Measurements from ENCODE around the gene RBPJL. TPM values are rescaled to one million over a fixed set of nuclear protein-coding genes. Genes with fewer than 3 reads are reported as not detected.

The RBPJL gene
- total RNA-seq, 1 donor from 2014 or later, result not detected

GRCh38 chr20:45337367-45338120 lies 30.9 kb downstream of the RBPJL start:
- DNase-seq (peak; percentile 70), ATAC-seq (ENCODE audit: poor library complexity) (peak; percentile 38)
- intact Hi-C loops (cut with DNase I), result no loop called here

GRCh38 chr20:45338121-45339030 lies 31.7 kb downstream of the RBPJL start:
- ATAC-seq (ENCODE audit: poor library complexity) (no peak), DNase-seq (no peak)
- intact Hi-C loops (cut with DNase I), result no loop called here

- intact Hi-C loops (cut with DNase I), result no loop called here
- no peak for DNase-seq
- ATAC-seq (ENCODE audit: poor library complexity), result no peak
Observed at GRCh38 chr20:45339084-45339483, 32.4 kb downstream of the RBPJL start.

- no peak for DNase-seq
- intact Hi-C loops (cut with DNase I), result loop anchor here (2.0 kb wide), 1 partner anchor 19 kb away; no protein-coding TSS in a partner anchor
- no peak for ATAC-seq (ENCODE audit: poor library complexity)
Observed at GRCh38 chr20:45339799-45340198, 33.2 kb downstream of the RBPJL start.

GRCh38 chr20:45340236-45340847 lies 33.7 kb downstream of the RBPJL start:
- peak; percentile 51 for DNase-seq
- intact Hi-C loops (cut with DNase I), result loop anchor here (2.0 kb wide), 1 partner anchor 18 kb away; no protein-coding TSS in a partner anchor
- peak; percentile 45 for ATAC-seq (ENCODE audit: poor library complexity)

GRCh38 chr20:45340951-45341350 lies 34.3 kb downstream of the RBPJL start:
- DNase-seq, result no peak
- ATAC-seq (ENCODE audit: poor library complexity), result no peak
- intact Hi-C loops (cut with DNase I), result loop anchor here (2.0 kb wide), 1 partner anchor 18 kb away; no protein-coding TSS in a partner anchor

- ATAC-seq (ENCODE audit: poor library complexity), result peak; percentile 3
- no peak for DNase-seq
- intact Hi-C loops (cut with DNase I), result loop anchor here (2.0 kb wide), 1 partner anchor 17 kb away; no protein-coding TSS in a partner anchor
Observed at GRCh38 chr20:45341579-45341938, 34.9 kb downstream of the RBPJL start.

- peak; percentile 68 for ATAC-seq (ENCODE audit: poor library complexity)
- DNase-seq, result peak; percentile 68
- intact Hi-C loops (cut with DNase I), result loop anchor here (2.0 kb wide), 1 partner anchor 17 kb away; no protein-coding TSS in a partner anchor
Observed at GRCh38 chr20:45341939-45342854, 35.6 kb downstream of the RBPJL start.

GRCh38 chr20:45342855-45343531 lies 36.4 kb downstream of the RBPJL start:
- DNase-seq, result no peak
- intact Hi-C loops (cut with DNase I), result no loop called here
- no peak for ATAC-seq (ENCODE audit: poor library complexity)

- intact Hi-C loops (cut with DNase I), result no loop called here
- ATAC-seq (ENCODE audit: poor library complexity), result no peak
- DNase-seq, result no peak
Observed at GRCh38 chr20:45343532-45344167, 37.0 kb downstream of the RBPJL start.

- intact Hi-C loops (cut with DNase I), result no loop called here
- DNase-seq (no peak), ATAC-seq (ENCODE audit: poor library complexity) (no peak)
Observed at GRCh38 chr20:45344168-45344860, 37.7 kb downstream of the RBPJL start.

GRCh38 chr20:45345104-45345936 lies 38.7 kb downstream of the RBPJL start:
- intact Hi-C loops (cut with DNase I), result no loop called here
- no peak for DNase-seq

GRCh38 chr20:45346291-45346718 lies 39.7 kb downstream of the RBPJL start:
- intact Hi-C loops (cut with DNase I), result no loop called here
- no peak for ATAC-seq (ENCODE audit: poor library complexity)
- no peak for DNase-seq

More at GRCh38 chr20:45345104-45345936, 38.7 kb downstream of the RBPJL start:
- ATAC-seq (ENCODE audit: poor library complexity), result no peak

GRCh38 chr20:45346851-45347250 lies 40.2 kb downstream of the RBPJL start:
- ATAC-seq (ENCODE audit: poor library complexity) (no peak), DNase-seq (no peak)
- intact Hi-C loops (cut with DNase I), result no loop called here

GRCh38 chr20:45347297-45347935 lies 40.8 kb downstream of the RBPJL start:
- intact Hi-C loops (cut with DNase I), result no loop called here
- DNase-seq (peak; percentile 51), ATAC-seq (ENCODE audit: poor library complexity) (peak; percentile 38)

All from Right ventricle myocardium superior (tissue), 1 donor.